D721Med (cell line): ENCODE data around the gene TFF2.

ENCODE experiments used
- DNase-seq: peaks from one replicate; pipeline ENCODE4 v3.0.0; 2011; ENCODE audit warnings: low spot score; ENCODE audit not compliant: insufficient read length
- FAIRE-seq: peaks from 2 replicates; lab custom pipeline; 2011; peaks lifted over from hg19 to GRCh38; lab: Jason Lieb, UNC
- TF ChIP-seq, protein P1 (sequence below): IDR thresholded peaks from 2 replicates; pipeline ENCODE4 v1.5.1; 2012; ENCODE audit warnings: mild to moderate bottlenecking, control low read depth; ENCODE audit not compliant: insufficient read depth; ENCODE audit errors: missing control alignments

The TFF2 gene

DNA sequence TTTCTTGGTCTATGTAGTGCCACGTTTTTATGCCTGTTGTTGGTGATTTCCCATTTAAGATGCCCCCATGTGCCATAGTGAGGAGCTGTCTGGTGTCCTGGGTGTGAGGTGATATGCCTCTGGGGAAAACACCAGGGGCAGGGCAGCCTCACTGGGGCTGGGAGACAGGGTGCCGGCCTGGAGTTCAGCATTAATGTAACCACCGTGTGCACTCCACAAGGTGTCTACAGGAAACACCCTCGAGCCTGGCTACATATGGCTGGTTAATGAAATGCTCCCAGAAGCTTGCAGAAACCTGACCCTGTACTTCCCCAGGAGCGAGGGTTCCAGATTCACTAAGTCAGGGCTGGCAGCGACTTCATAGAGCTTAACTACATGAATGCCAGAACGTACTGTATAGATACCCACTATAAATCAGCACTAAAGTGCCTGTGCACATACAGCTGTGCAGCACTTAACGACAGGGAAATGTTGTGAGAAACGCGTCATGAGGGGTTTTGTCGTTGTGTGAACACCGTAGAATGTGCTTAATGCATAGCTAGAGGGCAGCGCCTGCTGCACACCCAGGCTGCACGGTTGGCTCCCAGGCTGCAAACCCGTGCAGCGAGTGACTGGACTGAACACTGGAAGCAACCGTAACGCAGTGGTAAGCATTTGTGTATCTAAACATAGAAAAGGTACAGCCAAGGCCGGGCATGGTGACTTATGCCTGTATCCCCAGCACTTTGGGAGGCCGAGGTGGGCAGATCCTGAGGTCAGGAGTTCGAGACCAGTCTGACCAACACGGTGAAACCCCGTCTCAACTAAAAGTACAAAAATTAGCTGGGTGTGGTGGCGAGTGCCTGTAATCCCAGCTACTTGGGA lies 10.4 kb downstream of the TFF2 start:
- TF ChIP-seq, protein P1, sequence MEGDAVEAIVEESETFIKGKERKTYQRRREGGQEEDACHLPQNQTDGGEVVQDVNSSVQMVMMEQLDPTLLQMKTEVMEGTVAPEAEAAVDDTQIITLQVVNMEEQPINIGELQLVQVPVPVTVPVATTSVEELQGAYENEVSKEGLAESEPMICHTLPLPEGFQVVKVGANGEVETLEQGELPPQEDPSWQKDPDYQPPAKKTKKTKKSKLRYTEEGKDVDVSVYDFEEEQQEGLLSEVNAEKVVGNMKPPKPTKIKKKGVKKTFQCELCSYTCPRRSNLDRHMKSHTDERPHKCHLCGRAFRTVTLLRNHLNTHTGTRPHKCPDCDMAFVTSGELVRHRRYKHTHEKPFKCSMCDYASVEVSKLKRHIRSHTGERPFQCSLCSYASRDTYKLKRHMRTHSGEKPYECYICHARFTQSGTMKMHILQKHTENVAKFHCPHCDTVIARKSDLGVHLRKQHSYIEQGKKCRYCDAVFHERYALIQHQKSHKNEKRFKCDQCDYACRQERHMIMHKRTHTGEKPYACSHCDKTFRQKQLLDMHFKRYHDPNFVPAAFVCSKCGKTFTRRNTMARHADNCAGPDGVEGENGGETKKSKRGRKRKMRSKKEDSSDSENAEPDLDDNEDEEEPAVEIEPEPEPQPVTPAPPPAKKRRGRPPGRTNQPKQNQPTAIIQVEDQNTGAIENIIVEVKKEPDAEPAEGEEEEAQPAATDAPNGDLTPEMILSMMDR = no peak
- DNase-seq (no peak), FAIRE-seq (no peak)

GRCh38 chr21:42338729-42339715 lies 11.8 kb downstream of the TFF2 start:
- FAIRE-seq (no peak), DNase-seq (no peak)
- TF ChIP-seq, protein P1 = no peak

DNA sequence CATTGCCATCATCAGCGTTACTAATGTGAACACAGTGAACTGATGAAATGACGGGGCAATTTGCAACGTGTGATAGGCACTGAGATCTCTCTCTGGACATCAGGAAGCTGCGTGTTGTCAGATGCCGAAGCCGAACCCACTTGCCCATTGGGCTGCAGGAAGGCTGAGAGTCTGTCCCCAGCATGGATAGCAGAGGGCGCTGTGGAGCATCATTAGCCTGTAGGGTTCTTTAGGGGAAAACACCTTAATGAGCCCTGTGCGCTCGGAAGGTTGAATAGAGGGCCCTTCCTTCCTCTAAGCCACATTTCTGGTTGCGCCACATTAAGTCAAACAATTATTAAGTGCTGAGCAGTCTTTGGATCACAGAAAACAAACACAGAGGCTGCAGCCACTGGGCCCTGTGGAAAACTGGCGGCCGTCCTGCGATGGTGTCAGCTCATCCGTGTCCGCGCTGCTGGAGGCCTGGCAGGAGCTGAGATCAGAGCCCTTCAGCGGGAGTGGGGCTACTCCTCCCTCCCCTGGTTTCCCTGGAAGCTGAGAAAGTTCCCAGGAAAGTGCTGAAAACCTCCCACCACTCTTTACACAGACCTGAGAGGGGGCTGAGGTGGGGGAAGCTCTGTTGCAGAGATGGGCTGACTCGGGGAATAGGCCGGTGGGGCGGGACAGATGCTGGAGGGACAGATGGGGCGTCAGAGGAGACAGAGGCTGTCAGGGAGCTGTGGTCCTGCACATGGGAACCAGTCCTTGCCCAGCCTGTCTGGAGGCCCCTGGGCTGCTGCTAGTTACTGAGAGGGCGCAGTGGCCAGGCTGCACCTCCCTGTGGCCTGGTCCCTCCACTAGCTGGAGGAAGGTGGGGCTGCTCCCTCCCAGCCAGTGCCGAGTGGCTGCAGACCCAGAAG lies 12.7 kb downstream of the TFF2 start:
- DNase-seq (no peak), FAIRE-seq (no peak)
- TF ChIP-seq, protein P1 = peak; percentile 60

- no peak for FAIRE-seq
- DNase-seq = no peak
- TF ChIP-seq, protein P1 = no peak
Measured at GRCh38 chr21:42337276-42337675, 13.5 kb downstream of the TFF2 start.

- DNase-seq (no peak), FAIRE-seq (no peak)
- TF ChIP-seq, protein P1 = no peak
Measured at GRCh38 chr21:42336054-42336453, 14.7 kb downstream of the TFF2 start.

DNA sequence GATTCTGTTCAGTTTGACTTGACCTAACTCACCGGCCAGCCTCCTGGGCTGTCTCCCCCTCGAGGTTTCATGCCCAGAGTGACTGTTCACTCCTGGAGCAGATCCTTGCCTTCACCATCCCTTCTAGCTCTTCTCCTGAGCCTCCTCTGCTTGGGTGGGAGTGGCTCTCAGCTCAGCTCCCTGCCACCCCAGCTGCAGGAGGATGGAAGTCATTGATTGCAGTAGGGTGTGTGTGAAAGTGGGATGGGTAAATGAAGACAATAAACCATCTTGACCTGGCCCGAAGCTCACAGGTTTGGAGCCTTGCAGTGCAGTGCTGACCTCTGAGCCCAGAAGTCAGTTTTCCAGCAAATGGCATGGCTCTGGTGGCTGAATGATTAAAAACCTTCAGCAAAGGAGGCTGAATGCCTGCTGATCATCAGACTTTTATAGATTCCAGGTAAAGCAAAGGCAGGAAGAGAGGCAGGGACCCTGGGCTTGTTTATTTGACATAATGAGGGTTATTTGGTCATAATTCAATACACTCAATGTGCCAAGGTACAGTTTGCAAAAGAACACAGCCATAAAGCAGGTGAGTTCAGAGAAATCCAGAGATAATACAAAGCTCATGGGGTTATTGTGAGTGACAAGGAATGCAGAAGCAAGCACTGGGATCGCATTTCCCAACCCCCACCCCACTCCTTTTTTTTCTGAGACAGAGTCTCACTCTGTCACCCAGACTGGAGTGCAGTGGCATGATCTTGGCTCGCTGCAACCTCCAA lies 18.1 kb downstream of the TFF2 start:
- FAIRE-seq (no peak), DNase-seq (no peak)
- TF ChIP-seq, protein P1 = no peak
